NB4 (cell line): ENCODE results near the gene BPIFA2.

Experiments used
- DNase-seq: peaks from one replicate; pipeline ENCODE4 v3.0.0; 2010; ENCODE audit warnings: low read depth
- H3K4me3 ChIP-seq: one replicate; pipeline ENCODE4 v1.5.1; 2011; ENCODE audit warnings: mild to moderate bottlenecking, low read depth, low read length, moderate library complexity
- MYC ChIP-seq: IDR thresholded peaks from 2 replicates; pipeline ENCODE4 v1.6.1; 2011; ENCODE audit warnings: low read depth, low read length
- POLR2A ChIP-seq: IDR thresholded peaks from 2 replicates; pipeline ENCODE4 v1.6.1; 2011; ENCODE audit warnings: mild to moderate bottlenecking; ENCODE audit not compliant: insufficient read length; ENCODE audit errors: extremely low read depth
- TF ChIP-seq, protein P1 (sequence below): IDR thresholded peaks from one replicate; pipeline ENCODE4 v1.5.1; 2012; ENCODE audit warnings: low read depth, low read length
- TF ChIP-seq, protein P2 (sequence below): IDR thresholded peaks from 2 replicates; pipeline ENCODE4 v1.6.1; 2011; ENCODE audit warnings: low read depth, low read length

BPIFA2 gene

DNA sequence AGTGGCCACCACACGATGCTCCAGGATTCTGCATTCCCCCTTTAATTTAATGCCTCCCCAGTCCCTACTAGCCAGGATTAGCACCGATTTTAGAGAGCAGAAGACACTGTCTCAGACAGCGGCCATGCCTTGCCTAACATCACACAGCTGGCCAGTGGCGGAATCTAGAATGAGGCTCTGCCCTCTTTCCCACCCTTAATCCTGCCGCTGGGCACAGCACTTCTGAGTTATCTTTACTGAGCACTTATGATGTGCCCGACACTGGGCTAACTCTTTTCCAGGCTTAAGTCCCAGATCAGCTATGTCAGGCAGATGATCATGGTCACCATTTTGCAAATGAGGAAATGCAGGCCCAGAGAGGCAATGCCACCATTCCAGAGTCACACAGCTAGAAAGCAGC is 5.6 kb upstream of the BPIFA2 start:
- no peak for TF ChIP-seq MYC
- TF ChIP-seq POLR2A, result no peak
- TF ChIP-seq, protein P1, sequence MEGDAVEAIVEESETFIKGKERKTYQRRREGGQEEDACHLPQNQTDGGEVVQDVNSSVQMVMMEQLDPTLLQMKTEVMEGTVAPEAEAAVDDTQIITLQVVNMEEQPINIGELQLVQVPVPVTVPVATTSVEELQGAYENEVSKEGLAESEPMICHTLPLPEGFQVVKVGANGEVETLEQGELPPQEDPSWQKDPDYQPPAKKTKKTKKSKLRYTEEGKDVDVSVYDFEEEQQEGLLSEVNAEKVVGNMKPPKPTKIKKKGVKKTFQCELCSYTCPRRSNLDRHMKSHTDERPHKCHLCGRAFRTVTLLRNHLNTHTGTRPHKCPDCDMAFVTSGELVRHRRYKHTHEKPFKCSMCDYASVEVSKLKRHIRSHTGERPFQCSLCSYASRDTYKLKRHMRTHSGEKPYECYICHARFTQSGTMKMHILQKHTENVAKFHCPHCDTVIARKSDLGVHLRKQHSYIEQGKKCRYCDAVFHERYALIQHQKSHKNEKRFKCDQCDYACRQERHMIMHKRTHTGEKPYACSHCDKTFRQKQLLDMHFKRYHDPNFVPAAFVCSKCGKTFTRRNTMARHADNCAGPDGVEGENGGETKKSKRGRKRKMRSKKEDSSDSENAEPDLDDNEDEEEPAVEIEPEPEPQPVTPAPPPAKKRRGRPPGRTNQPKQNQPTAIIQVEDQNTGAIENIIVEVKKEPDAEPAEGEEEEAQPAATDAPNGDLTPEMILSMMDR, result no peak
- TF ChIP-seq, protein P2, sequence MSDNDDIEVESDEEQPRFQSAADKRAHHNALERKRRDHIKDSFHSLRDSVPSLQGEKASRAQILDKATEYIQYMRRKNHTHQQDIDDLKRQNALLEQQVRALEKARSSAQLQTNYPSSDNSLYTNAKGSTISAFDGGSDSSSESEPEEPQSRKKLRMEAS, result no peak
- H3K4me3 ChIP-seq, result no peak overlapping the region
- no peak for DNase-seq

DNA sequence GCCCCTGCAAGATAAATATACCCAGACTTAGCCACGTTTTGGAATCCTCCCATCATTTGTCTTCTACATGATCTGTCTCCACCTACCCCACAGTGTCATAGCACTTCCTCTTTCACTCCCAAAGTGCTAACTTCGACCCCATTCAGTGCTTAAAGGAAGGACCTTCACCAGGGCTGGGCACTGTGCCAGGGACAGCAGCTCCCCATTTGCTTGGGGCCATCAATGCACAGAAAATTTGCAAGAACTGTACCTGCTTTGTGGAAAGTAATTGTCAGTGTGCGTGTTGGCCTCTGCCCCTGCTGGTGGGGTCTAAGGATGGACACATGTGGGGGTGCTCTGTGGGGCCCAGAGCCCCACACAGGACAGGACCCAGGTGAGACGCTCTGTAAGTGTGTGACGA is 5.2 kb upstream of the BPIFA2 start:
- TF ChIP-seq MYC (no peak), POLR2A (no peak)
- TF ChIP-seq, protein P1, result no peak
- TF ChIP-seq, protein P2, result no peak
- H3K4me3 ChIP-seq, result no peak overlapping the region
- peak; percentile 53 for DNase-seq

DNA sequence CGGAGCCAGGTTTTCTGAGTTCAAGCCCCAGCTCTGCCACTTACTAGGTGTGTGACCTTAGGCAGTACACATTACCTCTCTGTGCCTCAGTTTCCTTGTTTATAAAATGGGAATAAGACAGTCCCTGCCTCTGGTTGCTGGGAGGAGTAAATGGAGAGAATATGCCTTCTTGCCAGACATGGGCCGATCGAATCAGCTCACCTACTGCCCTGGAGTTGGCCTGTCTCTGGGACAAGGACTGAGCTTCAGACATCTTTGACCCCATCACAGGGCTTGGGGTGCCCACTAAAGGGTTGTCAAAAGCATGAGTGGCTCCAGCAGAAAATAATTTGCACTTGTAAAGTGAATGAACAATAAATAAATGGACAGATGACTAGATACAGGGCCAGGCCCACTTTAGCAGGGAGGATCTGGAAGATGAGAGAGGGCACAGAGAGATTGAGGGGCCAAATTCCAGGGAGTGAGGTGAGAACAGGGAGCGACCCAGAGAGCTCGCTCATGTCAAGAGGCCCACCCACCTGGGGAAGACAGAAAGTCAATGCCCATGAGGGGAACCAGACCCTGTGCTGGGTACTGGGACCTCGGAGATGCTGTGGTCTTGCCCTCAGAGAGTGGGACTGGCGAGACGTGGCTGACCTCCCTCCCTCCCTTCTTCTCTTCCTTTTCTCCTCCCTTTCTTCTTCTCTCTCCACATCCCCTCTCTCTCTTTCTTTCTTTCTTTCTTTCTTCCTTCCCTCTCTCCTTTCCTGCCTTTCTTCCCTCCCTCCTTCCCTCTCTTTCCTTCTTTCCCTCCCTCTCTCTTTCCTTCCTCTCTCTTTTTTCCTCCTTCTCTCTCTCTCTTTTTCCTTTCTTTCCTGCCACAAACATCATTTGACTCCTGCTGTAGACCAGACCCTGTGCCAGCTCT is 3.9 kb upstream of the BPIFA2 start:
- TF ChIP-seq, protein P1, result no peak
- TF ChIP-seq POLR2A (no peak), MYC (no peak)
- TF ChIP-seq, protein P2, result no peak
- DNase-seq, result no peak
- H3K4me3 ChIP-seq, result no peak overlapping the region

DNA sequence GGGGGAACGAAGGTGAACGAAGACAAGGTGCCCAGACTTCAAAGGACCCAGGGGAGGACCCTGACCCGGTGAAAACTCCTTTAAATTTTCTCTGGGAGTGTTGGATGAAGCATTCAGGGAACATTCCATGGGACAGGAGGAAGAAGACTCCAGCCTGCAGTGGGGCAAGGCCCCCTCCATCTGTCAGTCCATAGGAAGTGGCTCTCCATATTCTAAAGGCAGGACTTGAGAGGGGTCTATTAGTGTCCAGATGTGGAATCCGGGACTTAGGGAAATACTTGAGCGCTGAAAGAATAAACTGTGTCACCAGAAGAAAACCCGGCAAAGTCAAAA is 3.2 kb upstream of the BPIFA2 start:
- TF ChIP-seq, protein P2, result no peak
- no peak for TF ChIP-seq MYC
- TF ChIP-seq, protein P1, result no peak
- no peak for TF ChIP-seq POLR2A
- no peak overlapping the region for H3K4me3 ChIP-seq
- DNase-seq, result no peak

DNA sequence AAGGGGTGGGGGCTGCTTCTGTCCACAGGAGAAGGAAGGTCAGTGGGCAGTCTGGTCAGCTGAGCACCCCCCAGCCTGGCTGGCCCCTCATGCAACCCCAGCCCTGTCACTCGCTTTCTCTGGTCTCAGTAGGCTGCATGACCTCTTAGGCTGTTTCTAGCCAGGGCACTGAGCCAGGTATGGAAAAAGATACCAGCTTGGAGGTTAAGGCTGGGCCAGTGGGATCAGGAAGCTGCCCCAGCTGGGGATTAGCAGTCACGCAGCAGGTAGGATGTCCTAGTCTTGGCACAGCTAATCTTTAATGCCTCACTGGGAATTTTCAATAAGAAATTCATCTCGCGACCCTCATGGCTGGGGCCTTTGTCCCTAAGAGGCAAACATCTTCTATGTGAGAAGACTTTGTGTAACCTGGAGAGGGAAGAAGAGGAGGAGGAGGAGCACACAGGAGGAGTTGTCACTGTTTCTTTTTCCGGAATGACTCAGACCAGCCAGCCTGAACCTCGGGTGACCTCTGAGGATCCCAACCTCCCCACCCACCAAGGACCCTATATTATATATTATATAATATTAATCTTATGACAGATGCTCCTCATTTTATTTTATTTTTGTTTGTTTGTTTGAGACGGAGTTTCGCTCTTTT is 2.4 kb upstream of the BPIFA2 start:
- TF ChIP-seq, protein P1, result no peak
- TF ChIP-seq MYC (no peak), POLR2A (no peak)
- TF ChIP-seq, protein P2, result no peak
- no peak for DNase-seq
- H3K4me3 ChIP-seq, result no peak overlapping the region
